HG02870 (cell line): ENCODE measurements around the gene MTA3.
"Not testable (repeated sequence)": the region's sequence is repeated elsewhere in the genome, so short reads cannot be mapped to it uniquely, and the experiment has no call there.

Experiments
- ATAC-seq: cut with Tn5 transposase; IDR thresholded peaks from one replicate; pipeline ENCODE4 v1.9.1; 2021; ENCODE audit warnings: mild to moderate bottlenecking, moderate library complexity; ENCODE audit not compliant: unreplicated experiment

The MTA3 gene

GRCh38 chr2:42568401-42569115 lies at the start of gene MTA3:
TSS of gene MTA3 (plus strand) at chr2:42568632. CDS start at chr2:42568746, 114 bp downstream.
- no peak for ATAC-seq

- ATAC-seq = no peak
Measured at GRCh38 chr2:42519624-42520023, 48.8 kb upstream of the MTA3 start.

- ATAC-seq = no peak
Measured at GRCh38 chr2:42522035-42522434, 46.4 kb upstream of the MTA3 start.

GRCh38 chr2:42523341-42523740 lies 45.1 kb upstream of the MTA3 start:
- ATAC-seq = no peak

- ATAC-seq = no peak
Measured at GRCh38 chr2:42532397-42532796, 36.0 kb upstream of the MTA3 start.

GRCh38 chr2:42537493-42537892 lies 30.9 kb upstream of the MTA3 start:
- no peak for ATAC-seq

- ATAC-seq = no peak
Measured at GRCh38 chr2:42542871-42543270, 25.6 kb upstream of the MTA3 start.

- ATAC-seq = no peak
Measured at GRCh38 chr2:42545023-42545721, 23.3 kb upstream of the MTA3 start.

GRCh38 chr2:42545841-42546390 lies 22.5 kb upstream of the MTA3 start:
- no peak for ATAC-seq

- ATAC-seq = peak; percentile 50
Measured at GRCh38 chr2:42547014-42547413, 21.4 kb upstream of the MTA3 start.

- ATAC-seq = no peak
Measured at GRCh38 chr2:42547446-42548295, 20.8 kb upstream of the MTA3 start.

GRCh38 chr2:42550870-42551269 lies 17.6 kb upstream of the MTA3 start:
- ATAC-seq = no peak

GRCh38 chr2:42554392-42554791 lies 14.0 kb upstream of the MTA3 start:
- no peak for ATAC-seq

GRCh38 chr2:42556315-42556890 lies 12.0 kb upstream of the MTA3 start:
- ATAC-seq = no peak

GRCh38 chr2:42557306-42557705 lies 11.1 kb upstream of the MTA3 start:
- ATAC-seq = no peak

GRCh38 chr2:42558827-42559226 lies 9.6 kb upstream of the MTA3 start:
- no peak for ATAC-seq

GRCh38 chr2:42560133-42560532 lies 8.3 kb upstream of the MTA3 start:
- not testable (repeated sequence) for ATAC-seq

- ATAC-seq = no peak
Measured at GRCh38 chr2:42560899-42561298, 7.5 kb upstream of the MTA3 start.

- ATAC-seq = no peak
Measured at GRCh38 chr2:42562474-42563144, 5.8 kb upstream of the MTA3 start.

- ATAC-seq = no peak
Measured at GRCh38 chr2:42566025-42566424, 2.4 kb upstream of the MTA3 start.
